ENCODE measurements around the gene KANTR. TPM values are rescaled to one million over a fixed set of nuclear protein-coding genes. Genes with fewer than 3 reads are reported as not detected.

KANTR gene
- total RNA-seq, 4 donors from 2014 or later, result 5.4 to 22.2 (median 16.7) TPM

DNA sequence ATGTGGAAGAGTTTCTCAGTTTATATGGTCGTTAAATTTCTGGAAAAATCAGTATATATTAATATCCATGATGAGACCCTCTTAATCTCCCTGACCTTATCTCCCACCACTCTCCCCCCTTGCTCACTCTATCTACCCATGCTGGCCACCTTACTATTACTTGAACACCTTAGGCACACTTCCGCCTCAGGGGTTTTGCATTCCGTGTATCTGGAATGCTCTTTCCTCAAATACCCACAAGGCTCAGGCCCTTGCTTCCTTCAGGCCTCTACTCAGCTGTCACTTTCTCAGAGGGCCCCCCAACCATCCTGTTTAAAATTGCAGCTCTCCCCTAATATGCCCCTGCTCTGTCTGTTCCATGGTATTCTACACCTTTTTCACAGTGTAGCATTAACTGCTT is 1.9 kb downstream of the KANTR start:
- TF ChIP-seq, protein P1, sequence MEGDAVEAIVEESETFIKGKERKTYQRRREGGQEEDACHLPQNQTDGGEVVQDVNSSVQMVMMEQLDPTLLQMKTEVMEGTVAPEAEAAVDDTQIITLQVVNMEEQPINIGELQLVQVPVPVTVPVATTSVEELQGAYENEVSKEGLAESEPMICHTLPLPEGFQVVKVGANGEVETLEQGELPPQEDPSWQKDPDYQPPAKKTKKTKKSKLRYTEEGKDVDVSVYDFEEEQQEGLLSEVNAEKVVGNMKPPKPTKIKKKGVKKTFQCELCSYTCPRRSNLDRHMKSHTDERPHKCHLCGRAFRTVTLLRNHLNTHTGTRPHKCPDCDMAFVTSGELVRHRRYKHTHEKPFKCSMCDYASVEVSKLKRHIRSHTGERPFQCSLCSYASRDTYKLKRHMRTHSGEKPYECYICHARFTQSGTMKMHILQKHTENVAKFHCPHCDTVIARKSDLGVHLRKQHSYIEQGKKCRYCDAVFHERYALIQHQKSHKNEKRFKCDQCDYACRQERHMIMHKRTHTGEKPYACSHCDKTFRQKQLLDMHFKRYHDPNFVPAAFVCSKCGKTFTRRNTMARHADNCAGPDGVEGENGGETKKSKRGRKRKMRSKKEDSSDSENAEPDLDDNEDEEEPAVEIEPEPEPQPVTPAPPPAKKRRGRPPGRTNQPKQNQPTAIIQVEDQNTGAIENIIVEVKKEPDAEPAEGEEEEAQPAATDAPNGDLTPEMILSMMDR (IDR thresholded peaks at IDR 0.05), result no peak
- ATAC-seq (ENCODE audit: low FRiP score), result no peak
- DNase-seq (ENCODE audit: low spot score), result no peak

DNA sequence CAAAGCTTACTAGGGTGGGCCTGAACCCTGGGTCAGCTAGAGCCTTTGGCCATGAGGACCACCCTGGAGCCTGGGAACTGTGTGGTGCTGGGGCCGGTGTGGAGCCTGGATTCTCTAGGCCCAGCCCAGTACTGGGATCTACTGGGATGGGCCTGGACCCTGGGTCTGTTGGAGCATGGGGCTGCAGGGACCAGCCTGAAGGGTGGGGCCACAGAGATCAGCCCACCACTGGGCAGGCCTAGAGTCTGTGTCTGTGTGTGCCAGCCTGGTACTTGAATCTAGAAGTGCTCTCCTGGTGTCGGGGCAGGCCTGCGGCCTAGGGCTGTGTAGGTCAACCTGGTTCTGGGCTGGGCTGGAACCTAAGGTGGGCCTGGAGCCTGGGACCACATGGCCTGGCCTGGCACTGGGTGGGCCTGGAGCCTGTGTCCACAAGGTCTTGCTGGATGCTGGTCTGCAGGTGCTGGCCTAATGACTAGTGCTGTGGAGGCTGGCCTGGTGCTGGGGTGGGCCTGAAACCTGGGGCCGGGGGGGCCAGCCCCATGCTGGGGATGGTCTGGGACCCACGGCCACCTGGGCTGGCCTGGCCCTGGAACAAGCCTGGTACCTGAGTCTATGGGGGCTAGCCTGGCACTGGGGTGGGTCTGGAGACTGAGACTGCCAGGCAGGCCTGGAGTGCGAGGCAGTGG is 21.1 kb downstream of the KANTR start:
- DNase-seq (ENCODE audit: low spot score) (no peak), ATAC-seq (ENCODE audit: low FRiP score) (no peak)
- TF ChIP-seq, protein P1 (IDR thresholded peaks at IDR 0.05), result no peak

DNA sequence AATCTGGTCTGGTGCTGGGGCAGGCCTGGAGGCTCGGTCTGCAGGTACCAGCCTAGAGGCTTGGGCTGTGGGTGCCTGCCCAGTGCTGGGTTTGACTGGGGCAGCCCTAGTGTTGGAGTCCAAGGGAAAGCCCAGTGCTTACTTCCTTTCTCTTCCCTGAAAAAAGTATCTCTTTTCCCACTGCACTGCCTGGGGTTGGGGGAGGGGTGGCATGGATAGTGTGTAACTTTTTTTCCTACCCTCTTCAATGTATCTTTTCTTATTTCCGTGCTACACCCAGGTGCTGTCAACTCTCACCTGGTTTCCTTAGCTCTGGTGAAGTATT is 21.6 kb downstream of the KANTR start:
- DNase-seq (ENCODE audit: low spot score) (no peak), ATAC-seq (ENCODE audit: low FRiP score) (no peak)
- TF ChIP-seq, protein P1 (IDR thresholded peaks at IDR 0.05), result no peak

DNA sequence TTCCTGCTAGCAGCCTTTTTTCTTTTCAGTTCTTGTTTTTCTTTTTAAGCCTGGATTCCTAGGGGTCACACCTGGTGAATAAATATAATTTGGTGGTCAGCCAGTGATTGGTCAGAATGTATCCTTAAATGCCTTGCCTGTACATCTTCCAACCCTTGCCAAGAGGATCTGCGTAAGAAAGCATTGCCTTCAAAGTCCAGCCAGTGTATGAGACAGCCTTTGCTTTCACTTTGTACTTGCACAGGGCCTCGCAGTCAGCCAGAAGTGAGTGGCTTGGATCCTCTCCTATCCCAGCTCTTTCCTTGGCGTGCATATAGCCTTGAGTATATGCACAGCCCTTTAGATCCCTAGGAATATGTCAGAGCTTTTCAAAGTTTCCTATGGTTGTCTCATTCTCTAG is 22.2 kb downstream of the KANTR start:
- TF ChIP-seq, protein P1 (IDR thresholded peaks at IDR 0.05), result no peak
- DNase-seq (ENCODE audit: low spot score) (no peak), ATAC-seq (ENCODE audit: low FRiP score) (peak; percentile 83)

DNA sequence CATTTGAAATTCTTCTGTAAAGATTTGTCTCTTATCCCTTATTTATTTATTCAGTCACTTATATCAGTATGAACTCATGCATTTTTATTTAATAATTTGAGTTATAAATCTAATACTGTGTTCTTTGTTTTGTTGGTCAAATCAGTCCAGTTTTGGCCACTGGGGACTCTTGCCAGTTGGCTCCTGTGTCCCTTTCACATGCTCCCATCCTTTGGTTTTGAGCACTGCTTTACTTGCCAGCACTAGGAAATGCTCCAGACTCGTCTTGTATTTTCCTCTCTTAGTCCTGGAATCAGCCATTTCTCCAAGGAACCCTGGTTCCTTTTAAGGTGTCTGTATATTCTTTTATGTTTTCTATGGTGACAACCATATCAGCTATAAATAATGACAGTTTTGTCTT is 28.1 kb downstream of the KANTR start:
- TF ChIP-seq, protein P1 (IDR thresholded peaks at IDR 0.05), result no peak
- DNase-seq (ENCODE audit: low spot score) (no peak), ATAC-seq (ENCODE audit: low FRiP score) (no peak)

DNA sequence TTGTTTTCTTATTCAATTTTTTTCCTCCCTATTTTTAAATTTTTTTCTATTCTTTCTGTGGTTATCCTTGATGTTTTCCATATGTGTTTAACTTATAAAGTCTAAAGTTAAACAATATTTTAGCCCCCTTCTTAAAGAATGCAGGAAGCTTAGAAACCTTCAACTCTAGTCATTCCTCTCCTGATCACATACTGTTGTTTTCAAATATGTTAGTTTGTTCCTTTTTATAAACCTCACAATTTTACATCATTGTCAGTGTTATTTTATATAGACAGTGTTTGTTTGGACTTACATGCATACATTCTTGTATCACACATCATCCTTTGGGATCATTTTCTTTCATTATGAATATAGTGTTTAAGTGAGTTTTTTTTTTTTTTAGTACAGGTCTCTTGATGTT is 31.6 kb downstream of the KANTR start:
- DNase-seq (ENCODE audit: low spot score) (no peak), ATAC-seq (ENCODE audit: low FRiP score) (no peak)
- TF ChIP-seq, protein P1 (IDR thresholded peaks at IDR 0.05), result no peak

DNA sequence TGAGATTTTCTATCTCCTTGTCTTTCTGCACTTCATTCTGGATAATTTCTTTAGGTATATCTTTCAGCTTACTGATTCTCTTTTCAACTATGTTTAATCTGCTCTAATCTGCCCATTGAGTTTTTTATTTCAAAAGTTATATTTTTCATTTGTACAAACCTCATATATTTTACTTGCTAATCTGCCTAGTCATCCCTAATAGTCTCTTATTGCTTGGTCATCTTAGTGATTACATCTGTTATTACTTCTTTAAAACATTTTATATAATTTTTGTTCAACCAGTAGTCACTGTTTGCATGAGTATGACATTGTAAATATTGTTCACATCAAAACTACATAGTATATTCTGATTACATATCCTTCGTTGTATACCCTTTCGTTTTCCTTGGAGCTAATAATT is 32.4 kb downstream of the KANTR start:
- DNase-seq (ENCODE audit: low spot score) (no peak), ATAC-seq (ENCODE audit: low FRiP score) (no peak)
- TF ChIP-seq, protein P1 (IDR thresholded peaks at IDR 0.05), result no peak
